HepG2 (cell line): ENCODE results near the gene SPSB2. TPM values are rescaled to one million over a fixed set of nuclear protein-coding genes. Genes with fewer than 3 reads are reported as not detected.

Experiments
- AKAP8 ChIP-seq: sonication (generic); formaldehyde crosslinking; IDR thresholded peaks from 2 replicates; pipeline ENCODE4 v1.5.1; 2020; ENCODE audit warnings: mild to moderate bottlenecking, missing genetic modification reagents
- CBFB ChIP-seq: sonication (generic); formaldehyde crosslinking; IDR thresholded peaks from 2 replicates; pipeline ENCODE4 v1.4.0; 2020; ENCODE audit warnings: missing genetic modification reagents
- DBP ChIP-seq: sonication (generic); formaldehyde crosslinking; IDR thresholded peaks from 2 replicates; pipeline ENCODE4 v1.4.0; 2020; ENCODE audit warnings: missing genetic modification reagents; ENCODE audit errors: not compliant biosample characterization
- ERF ChIP-seq: IDR thresholded peaks from 2 replicates; pipeline ENCODE4 v1.6.1; 2018; ENCODE audit warnings: missing biosample characterization, missing genetic modification reagents
- HDAC2 ChIP-seq: sonication (generic); formaldehyde crosslinking; IDR thresholded peaks from 2 replicates; pipeline ENCODE4 v1.4.0; 2020; ENCODE audit warnings: missing genetic modification reagents
- IKZF1 ChIP-seq: fragments of 450-650 bp; IDR thresholded peaks from 2 replicates; pipeline ENCODE4 v1.7.1; 2016
- MYC ChIP-seq: sonication (generic); formaldehyde crosslinking; IDR thresholded peaks from 2 replicates; pipeline ENCODE4 v1.9.0; 2021; ENCODE audit warnings: missing genetic modification reagents, borderline replicate concordance
- NBN ChIP-seq: fragments of 450-650 bp; conservative IDR thresholded peaks from 2 replicates; pipeline ENCODE4 v1.6.1; 2017
- PHF8 ChIP-seq: sonication (generic); formaldehyde crosslinking; IDR thresholded peaks from 2 replicates; pipeline ENCODE4 v1.5.0; 2020; ENCODE audit warnings: missing genetic modification reagents
- PRMT3 ChIP-seq: sonication (generic); formaldehyde crosslinking; IDR thresholded peaks from 2 replicates; pipeline ENCODE4 v1.8.1; 2022; ENCODE audit warnings: low read depth, mild to moderate bottlenecking, moderate library complexity, missing genetic modification reagents, borderline replicate concordance
- REST ChIP-seq, 2 experiments: IDR thresholded peaks; 2 replicates each; pipeline ENCODE4 v1.6.1; 2011 to 2012; ENCODE audit warnings: low read length in 2 of 2, borderline replicate concordance in 1 of 2, low read depth in 1 of 2, mild to moderate bottlenecking in 1 of 2, moderate library complexity in 1 of 2
- RFX5 ChIP-seq: IDR thresholded peaks from 2 replicates; pipeline ENCODE4 v1.6.1; 2011; ENCODE audit warnings: low read depth, low read length, improper control_type of control experiment
- SMARCE1 ChIP-seq: fragments of 450-650 bp; IDR thresholded peaks from 2 replicates; pipeline ENCODE4 v1.6.1; 2017; ENCODE audit warnings: borderline replicate concordance
- STAG1 ChIP-seq: sonication (generic); formaldehyde crosslinking; IDR thresholded peaks from 2 replicates; pipeline ENCODE4 v1.4.0; 2020; ENCODE audit warnings: missing genetic modification reagents
- WIZ ChIP-seq: sonication (generic); formaldehyde crosslinking; IDR thresholded peaks from 2 replicates; pipeline ENCODE4 v1.5.1; 2020; ENCODE audit warnings: mild to moderate bottlenecking, missing genetic modification reagents
- ZBTB20 ChIP-seq: sonication (generic); formaldehyde crosslinking; IDR thresholded peaks from 2 replicates; pipeline ENCODE4 v1.8.1; 2023; ENCODE audit warnings: missing genetic modification reagents, low read depth, mild to moderate bottlenecking, borderline replicate concordance
- ZFX ChIP-seq: sonication (generic); formaldehyde crosslinking; IDR thresholded peaks from 2 replicates; pipeline ENCODE4 v1.4.0; 2020; ENCODE audit warnings: mild to moderate bottlenecking, low read depth, missing genetic modification reagents, moderate library complexity
- ZMAT3 ChIP-seq: sonication (generic); formaldehyde crosslinking; conservative IDR thresholded peaks from 2 replicates; pipeline ENCODE4 v1.7.0; 2021; ENCODE audit warnings: missing genetic modification reagents
- ZNF160 ChIP-seq: sonication (generic); formaldehyde crosslinking; IDR thresholded peaks from 2 replicates; pipeline ENCODE4 v1.8.0; 2022; ENCODE audit warnings: mild to moderate bottlenecking, inconsistent platforms, missing genetic modification reagents
- ZNF512 ChIP-seq: sonication (generic); formaldehyde crosslinking; IDR thresholded peaks from 2 replicates; pipeline ENCODE4 v1.4.0; 2020; ENCODE audit warnings: mild to moderate bottlenecking, missing genetic modification reagents
- ZNF775 ChIP-seq: sonication (generic); formaldehyde crosslinking; IDR thresholded peaks from 2 replicates; pipeline ENCODE4 v1.4.0; 2020; ENCODE audit warnings: missing genetic modification reagents, mild to moderate bottlenecking, moderate library complexity, borderline replicate concordance
- polyA plus RNA-seq, 8 experiments: library from polyadenylated mRNA; depleted of rRNA in 3 of 8; stranded (reverse) in 7 of 8; unstranded in 1 of 8; fragments of >200 nt; fragmentation: Illumina TruSeq in 4 of 8; extraction: Trizol in 4 of 8; gene quantifications; 2 replicates each; pipeline versions ENCODE4 v1.2.1 to v1.2.3, GENCODE V29; 2011 to 2016; ENCODE audit warnings: low read depth in 4 of 8, missing spikeins in 1 of 8, mixed read lengths in 1 of 8; ENCODE audit not compliant: insufficient read depth in 1 of 8
- total RNA-seq, 5 experiments: library from RNA; depleted of rRNA; stranded (reverse); fragments of >200 nt; fragmentation: Illumina TruSeq; extraction: Trizol; gene quantifications; 2 replicates each; pipeline ENCODE4 v1.2.3, GENCODE V29; 2016; ENCODE audit warnings: low read depth in 1 of 5
- TF ChIP-seq, protein P1 (sequence below): sonication (generic); formaldehyde crosslinking; IDR thresholded peaks from 2 replicates; pipeline ENCODE4 v1.4.0; 2020; ENCODE audit warnings: mild to moderate bottlenecking, missing genetic modification reagents

SPSB2 gene
- total and polyA plus RNA-seq, 2 of the 13 experiments (the other 11 are each of a cell fraction or from before 2014, with no cell fraction given) = 2.0 to 6.2 TPM

- TF ChIP-seq, protein P1, sequence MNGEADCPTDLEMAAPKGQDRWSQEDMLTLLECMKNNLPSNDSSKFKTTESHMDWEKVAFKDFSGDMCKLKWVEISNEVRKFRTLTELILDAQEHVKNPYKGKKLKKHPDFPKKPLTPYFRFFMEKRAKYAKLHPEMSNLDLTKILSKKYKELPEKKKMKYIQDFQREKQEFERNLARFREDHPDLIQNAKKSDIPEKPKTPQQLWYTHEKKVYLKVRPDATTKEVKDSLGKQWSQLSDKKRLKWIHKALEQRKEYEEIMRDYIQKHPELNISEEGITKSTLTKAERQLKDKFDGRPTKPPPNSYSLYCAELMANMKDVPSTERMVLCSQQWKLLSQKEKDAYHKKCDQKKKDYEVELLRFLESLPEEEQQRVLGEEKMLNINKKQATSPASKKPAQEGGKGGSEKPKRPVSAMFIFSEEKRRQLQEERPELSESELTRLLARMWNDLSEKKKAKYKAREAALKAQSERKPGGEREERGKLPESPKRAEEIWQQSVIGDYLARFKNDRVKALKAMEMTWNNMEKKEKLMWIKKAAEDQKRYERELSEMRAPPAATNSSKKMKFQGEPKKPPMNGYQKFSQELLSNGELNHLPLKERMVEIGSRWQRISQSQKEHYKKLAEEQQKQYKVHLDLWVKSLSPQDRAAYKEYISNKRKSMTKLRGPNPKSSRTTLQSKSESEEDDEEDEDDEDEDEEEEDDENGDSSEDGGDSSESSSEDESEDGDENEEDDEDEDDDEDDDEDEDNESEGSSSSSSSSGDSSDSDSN (CRISPR knock-in tag) = peak; percentile 89
- TF ChIP-seq DBP (CRISPR knock-in tag) (no peak), ZBTB20 (CRISPR knock-in tag) (no peak), SMARCE1 (no peak), PHF8 (CRISPR knock-in tag) (peak; percentile 69), ZNF775 (no peak), IKZF1 (no peak), ZFX (CRISPR knock-in tag) (peak; percentile 22; the same call in 1 of the 2 replicates), NBN (no peak), ERF (CRISPR knock-in tag) (peak; percentile 82), ZNF512 (CRISPR knock-in tag) (no peak), REST (IDR thresholded peaks at IDR 0.05; ENCODE audit: borderline replicate concordance in 1 of 2, low read depth in 1 of 2, low read length in 2 of 2) (no peak; a peak in 1 of 4 replicates), AKAP8 (CRISPR knock-in tag) (peak; percentile 97), MYC (peak; percentile 88), ZMAT3 (CRISPR knock-in tag) (peak; percentile 89), HDAC2 (CRISPR knock-in tag) (peak; percentile 85), WIZ (no peak; the same call in 1 of the 2 replicates), STAG1 (CRISPR knock-in tag) (peak; percentile 74), ZNF160 (CRISPR knock-in tag) (peak; percentile 23; the same call in 1 of the 2 replicates), PRMT3 (CRISPR knock-in tag) (no peak), RFX5 (peak; percentile 36; the same call in 1 of the 2 replicates), CBFB (CRISPR knock-in tag) (peak; percentile 72; the same call in 1 of the 2 replicates)
Observed at GRCh38 chr12:6890789-6891645, 17.9 kb upstream of the SPSB2 start (continued).
